ENCODE measurements around the gene NAPA. TPM values are rescaled to one million over a fixed set of nuclear protein-coding genes. Genes with fewer than 3 reads are reported as not detected.

The NAPA gene
- total and polyA plus RNA-seq, 3 donors from 2014 or later: 194 to 257 (median 227) TPM

DNA sequence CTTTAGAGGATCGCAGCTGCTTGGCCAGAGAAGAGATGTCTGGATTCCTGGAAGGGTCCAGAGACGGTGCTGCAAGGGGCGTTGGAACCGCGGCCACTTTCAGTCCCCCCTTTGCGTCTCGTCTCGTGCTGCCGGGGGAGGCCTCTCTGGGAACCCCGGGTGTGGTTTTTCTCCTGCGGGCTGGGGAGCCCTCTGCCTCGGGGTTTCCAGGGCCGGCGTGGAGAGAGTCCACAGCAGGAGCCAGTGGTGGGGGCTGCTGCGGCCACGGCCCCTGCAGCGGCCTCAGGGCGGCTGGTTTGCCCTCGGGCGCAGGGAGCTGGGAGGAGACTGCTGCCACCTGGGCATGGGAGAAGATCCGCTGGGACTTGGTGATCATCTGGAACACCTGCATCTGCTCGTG lies 29.6 kb upstream of the NAPA start:
- WGBS, 2 donors: 72 to 80% methylated on average over 2 to 22 of the region's 22 CpGs
- DNase-seq: no peak
- Histone ChIP-seq H3K4me1 (peaks cover 5% of the 10 kb centered on the region), H3K4me3 (peak overlapping the region in 1 of 2 donors; percentile 47), H3K9me3 (no peaks in the 10 kb centered on the region), H3K27ac (no peak overlapping the region), H3K36me3 (ENCODE audit: low read depth, missing control alignments) (no peaks in the 10 kb centered on the region), H3K27me3 (no peaks in the 10 kb centered on the region)
- TF ChIP-seq, protein P1, sequence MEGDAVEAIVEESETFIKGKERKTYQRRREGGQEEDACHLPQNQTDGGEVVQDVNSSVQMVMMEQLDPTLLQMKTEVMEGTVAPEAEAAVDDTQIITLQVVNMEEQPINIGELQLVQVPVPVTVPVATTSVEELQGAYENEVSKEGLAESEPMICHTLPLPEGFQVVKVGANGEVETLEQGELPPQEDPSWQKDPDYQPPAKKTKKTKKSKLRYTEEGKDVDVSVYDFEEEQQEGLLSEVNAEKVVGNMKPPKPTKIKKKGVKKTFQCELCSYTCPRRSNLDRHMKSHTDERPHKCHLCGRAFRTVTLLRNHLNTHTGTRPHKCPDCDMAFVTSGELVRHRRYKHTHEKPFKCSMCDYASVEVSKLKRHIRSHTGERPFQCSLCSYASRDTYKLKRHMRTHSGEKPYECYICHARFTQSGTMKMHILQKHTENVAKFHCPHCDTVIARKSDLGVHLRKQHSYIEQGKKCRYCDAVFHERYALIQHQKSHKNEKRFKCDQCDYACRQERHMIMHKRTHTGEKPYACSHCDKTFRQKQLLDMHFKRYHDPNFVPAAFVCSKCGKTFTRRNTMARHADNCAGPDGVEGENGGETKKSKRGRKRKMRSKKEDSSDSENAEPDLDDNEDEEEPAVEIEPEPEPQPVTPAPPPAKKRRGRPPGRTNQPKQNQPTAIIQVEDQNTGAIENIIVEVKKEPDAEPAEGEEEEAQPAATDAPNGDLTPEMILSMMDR (IDR thresholded peaks at IDR 0.05): no peak
- no peak for TF ChIP-seq POLR2A (IDR thresholded peaks at IDR 0.05)
- intact Hi-C loops (cut with DNase I; ENCODE audit: low total_unique reads): no loop called here

DNA sequence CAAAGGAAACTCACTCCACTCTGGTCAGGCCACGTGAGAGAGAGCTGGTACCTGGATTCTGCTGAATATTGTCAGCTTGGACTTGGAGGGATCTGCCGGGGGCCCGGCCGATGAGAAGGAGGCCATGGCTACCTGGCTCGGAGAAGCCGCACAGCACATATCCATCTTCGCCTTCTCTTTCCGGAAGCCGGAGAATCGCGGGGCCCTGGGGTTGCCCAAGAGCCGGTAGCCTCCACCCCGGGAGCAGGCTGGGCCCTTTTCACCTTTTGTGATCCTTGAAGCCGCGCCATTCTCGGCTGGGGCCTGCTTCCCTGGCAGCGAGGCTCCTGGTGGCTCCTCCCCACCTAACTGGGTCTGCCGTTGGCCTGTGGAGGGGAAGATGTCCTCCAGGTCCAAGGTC lies 29.2 kb upstream of the NAPA start:
- Histone ChIP-seq H3K9me3 (no peaks in the 10 kb centered on the region), H3K27ac (no peak overlapping the region), H3K36me3 (ENCODE audit: low read depth, missing control alignments) (no peaks in the 10 kb centered on the region), H3K4me1 (peaks cover 5% of the 10 kb centered on the region), H3K27me3 (no peaks in the 10 kb centered on the region), H3K4me3 (no peak overlapping the region)
- no peak for DNase-seq
- intact Hi-C loops (cut with DNase I; ENCODE audit: low total_unique reads): no loop called here
- TF ChIP-seq, protein P1 (IDR thresholded peaks at IDR 0.05): no peak
- no peak for TF ChIP-seq POLR2A (IDR thresholded peaks at IDR 0.05)
- WGBS, 2 donors: 78% methylated on average over 16 to 18 of the region's 18 CpGs

DNA sequence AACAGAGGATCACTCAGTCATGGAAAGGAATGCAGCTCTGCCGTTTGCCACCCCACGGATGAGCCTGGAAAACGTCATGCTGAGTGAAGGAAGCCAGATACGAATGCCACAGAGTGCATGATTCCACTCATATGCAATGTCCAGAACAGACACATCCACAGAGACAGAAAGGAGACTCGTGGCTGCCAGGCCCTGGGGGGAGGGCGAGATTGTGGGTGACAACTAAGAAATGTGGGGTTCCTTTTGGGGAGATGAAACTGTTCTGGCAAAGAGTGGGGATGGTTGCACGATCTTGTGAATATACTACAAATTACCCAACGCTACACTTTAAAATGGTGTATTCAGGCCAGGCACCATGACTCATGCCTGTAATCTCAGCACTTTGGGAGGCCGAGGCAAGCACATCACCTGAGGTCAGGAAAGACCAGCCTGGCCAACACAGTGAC lies 27.2 kb upstream of the NAPA start:
- intact Hi-C loops (cut with DNase I; ENCODE audit: low total_unique reads): no loop called here
- peaks cover 5% of the 10 kb centered on the region for H3K4me1 ChIP-seq
- no peaks in the 10 kb centered on the region for H3K36me3 ChIP-seq (ENCODE audit: low read depth, missing control alignments)
- no peaks in the 10 kb centered on the region for H3K9me3 ChIP-seq
- H3K27ac ChIP-seq: no peak overlapping the region
- TF ChIP-seq POLR2A (IDR thresholded peaks at IDR 0.05): no peak
- TF ChIP-seq, protein P1 (IDR thresholded peaks at IDR 0.05): no peak
- H3K4me3 ChIP-seq: no peak overlapping the region
- no peak for DNase-seq
- H3K27me3 ChIP-seq: no peaks in the 10 kb centered on the region
- WGBS, 2 donors: 81 to 88% methylated on average over 9 of the region's 9 CpGs

DNA sequence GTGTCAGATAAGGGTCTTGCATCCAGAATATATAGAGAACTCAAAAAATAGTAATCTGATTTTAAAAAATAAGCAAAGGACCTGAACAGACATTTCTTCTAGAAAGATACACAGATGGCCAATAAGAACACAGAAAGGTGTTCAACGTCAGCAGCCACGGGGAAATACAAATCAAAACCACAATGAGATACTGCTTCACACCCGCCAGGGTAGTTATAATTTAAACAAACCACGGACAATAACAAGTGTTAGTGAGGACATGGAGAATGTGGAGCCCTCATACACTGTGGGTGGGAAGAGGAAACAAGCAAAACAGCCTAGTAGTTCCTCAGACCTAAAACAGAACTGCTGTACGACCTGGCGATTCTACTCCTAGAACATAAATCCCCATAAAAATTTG lies 26.7 kb upstream of the NAPA start:
- Histone ChIP-seq H3K9me3 (no peaks in the 10 kb centered on the region), H3K27ac (no peak overlapping the region), H3K27me3 (no peaks in the 10 kb centered on the region), H3K4me1 (peaks cover 5% of the 10 kb centered on the region), H3K36me3 (ENCODE audit: low read depth, missing control alignments) (no peaks in the 10 kb centered on the region), H3K4me3 (no peak overlapping the region)
- WGBS, 2 donors: 85 to 91% methylated on average over 6 of the region's 6 CpGs
- intact Hi-C loops (cut with DNase I; ENCODE audit: low total_unique reads): no loop called here
- no peak for DNase-seq
- no peak for TF ChIP-seq POLR2A (IDR thresholded peaks at IDR 0.05)
- TF ChIP-seq, protein P1 (IDR thresholded peaks at IDR 0.05): no peak

DNA sequence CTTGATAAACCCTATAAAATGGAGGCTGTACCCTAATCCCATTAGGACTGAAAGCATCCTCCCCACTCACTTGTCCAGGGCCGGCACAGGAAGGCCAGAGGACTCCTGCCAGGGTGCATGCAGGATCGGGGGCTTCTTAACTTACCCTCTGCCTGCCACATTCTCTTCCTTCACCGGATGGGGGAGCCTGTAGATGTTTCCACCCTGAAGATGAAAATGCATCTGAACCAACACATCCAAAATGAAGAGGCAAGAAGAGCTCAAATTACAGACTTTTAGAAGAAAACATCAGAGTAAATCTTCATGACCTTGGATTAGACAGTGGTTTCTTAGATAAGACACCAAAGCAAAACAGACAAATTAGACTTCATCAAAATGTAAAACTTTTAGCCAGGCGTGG lies 25.9 kb upstream of the NAPA start:
- no peak for DNase-seq

More for the DNA sequence above, 25.9 kb upstream of the NAPA start:
- intact Hi-C loops (cut with DNase I; ENCODE audit: low total_unique reads): no loop called here
- no peak overlapping the region for H3K4me3 ChIP-seq
- no peaks in the 10 kb centered on the region for H3K27me3 ChIP-seq
- no peak for TF ChIP-seq POLR2A (IDR thresholded peaks at IDR 0.05)
- TF ChIP-seq, protein P1 (IDR thresholded peaks at IDR 0.05): peak in 2 of 3 experiments; percentile 15 to 39
- no peaks in the 10 kb centered on the region for H3K9me3 ChIP-seq
- no peaks in the 10 kb centered on the region for H3K36me3 ChIP-seq (ENCODE audit: low read depth, missing control alignments)
- H3K4me1 ChIP-seq: peaks cover 2% of the 10 kb centered on the region
- H3K27ac ChIP-seq: no peak overlapping the region
- WGBS, 2 donors: 29 to 72% methylated on average over 4 of the region's 4 CpGs

Data from testis (tissue), 3 donors.